MCF 10A (cell line): Measurements from ENCODE around the gene EXOC1. TPM values are rescaled to one million over a fixed set of nuclear protein-coding genes. Genes with fewer than 3 reads are reported as not detected.

ENCODE experiments used
- BruUV-seq: library from RNA; stranded (reverse); fragments of 400-500 nt; replicated peaks from 2 replicates; lab custom pipeline; 2021; lab: Mats Ljungman, UMichigan
- CTCF ChIA-PET: fragments of 300-600 bp; sonication (Branson Sonifier 250); formaldehyde crosslinking; extraction: SDS; loops from one replicate; lab custom pipeline; 2021; ENCODE audit warnings: antibody characterized with exemption, inconsistent platforms; lab: Yijun Ruan, JAX
- POLR2A ChIA-PET: fragments of 300-600, 350-650 bp; sonication (Branson Sonifier 250); formaldehyde crosslinking; extraction: SDS; loops from one replicate; lab custom pipeline; 2020; ENCODE audit warnings: antibody characterized with exemption, inconsistent platforms; lab: Yijun Ruan, JAX
- DNase-seq: peaks from one replicate; pipeline ENCODE4 v3.0.0-alpha.2; 2018; ENCODE audit not compliant: unreplicated experiment
- H3K27ac Mint-ChIP-seq: one replicate; pipeline ENCODE4 v1.8.0; 2022; ENCODE audit warnings: mild to moderate bottlenecking, low read depth, mixed read lengths; ENCODE audit not compliant: unreplicated experiment
- H3K27me3 Mint-ChIP-seq: one replicate; pipeline ENCODE4 v1.8.0; 2022; ENCODE audit warnings: mixed read lengths; ENCODE audit not compliant: insufficient read depth, unreplicated experiment
- H3K36me3 Mint-ChIP-seq: one replicate; pipeline ENCODE4 v1.8.0; 2022; ENCODE audit warnings: mild to moderate bottlenecking, moderate library complexity, mixed read lengths; ENCODE audit not compliant: insufficient read depth, unreplicated experiment
- H3K4me1 Mint-ChIP-seq: one replicate; pipeline ENCODE4 v1.8.0; 2022; ENCODE audit warnings: mixed read lengths; ENCODE audit not compliant: insufficient read depth, unreplicated experiment
- H3K4me3 Mint-ChIP-seq: one replicate; pipeline ENCODE4 v1.8.0; 2022; ENCODE audit warnings: mild to moderate bottlenecking, moderate library complexity, mixed read lengths; ENCODE audit not compliant: unreplicated experiment
- H3K9me3 Mint-ChIP-seq: one replicate; pipeline ENCODE4 v1.8.0; 2022; ENCODE audit warnings: mixed read lengths; ENCODE audit not compliant: unreplicated experiment
- CTCF ChIP-seq: fragments of 200-600 bp; IDR thresholded peaks from one replicate; pipeline ENCODE4 v1.8.0; 2022; ENCODE audit warnings: antibody characterized with exemption, mild to moderate bottlenecking; ENCODE audit not compliant: unreplicated experiment
- intact Hi-C: fragments of 100-400 bp; cut with micrococcal nuclease; formaldehyde crosslinking; loops from 2 replicates; pipeline ENCODE4 v1.14.1; 2022
- total RNA-seq: library from RNA; stranded (reverse); gene quantifications from 2 replicates; pipeline ENCODE4 v1.2.3, GENCODE V29; 2022

EXOC1 gene
- total RNA-seq, 1 experiment from 2014 or later = 31.4 TPM

DNA sequence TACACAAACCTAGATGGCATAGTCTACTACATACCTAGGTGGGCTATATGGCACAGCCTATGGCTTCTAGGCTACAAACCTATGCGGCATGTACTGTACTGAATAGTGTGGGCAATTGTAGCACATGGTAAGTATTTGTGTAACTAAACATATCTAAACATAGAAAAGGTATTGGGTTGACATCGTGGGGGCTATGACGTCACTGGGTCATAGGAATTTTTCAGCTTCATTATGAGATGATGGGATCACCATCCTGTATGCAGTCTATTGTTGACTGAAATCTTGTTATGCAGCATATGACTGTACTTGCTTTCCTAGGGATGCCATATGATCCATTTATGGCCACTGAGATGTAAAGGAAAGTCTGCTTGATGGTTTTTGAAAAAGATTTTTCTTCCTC is 35.8 kb upstream of the EXOC1 start:
- intact Hi-C loops = no loop called here
- no TSS peak for BruUV-seq
- H3K9me3 Mint-ChIP-seq = peaks cover 9% of the 10 kb centered on the region
- no peak for DNase-seq
- no peak overlapping the region for H3K4me3 Mint-ChIP-seq
- CTCF ChIA-PET = no interaction called here
- TF ChIP-seq CTCF = no peak
- POLR2A ChIA-PET = interaction anchor here (0.7 to 1.0 kb wide), 2 partner anchors 11 to 52 kb away, joined by 3 to 5 read pairs; no protein-coding TSS in a partner anchor
- H3K27me3 Mint-ChIP-seq = no peaks in the 10 kb centered on the region
- H3K27ac Mint-ChIP-seq = no peak overlapping the region
- H3K4me1 Mint-ChIP-seq = no peaks in the 10 kb centered on the region
- H3K36me3 Mint-ChIP-seq = no peaks in the 10 kb centered on the region

DNA sequence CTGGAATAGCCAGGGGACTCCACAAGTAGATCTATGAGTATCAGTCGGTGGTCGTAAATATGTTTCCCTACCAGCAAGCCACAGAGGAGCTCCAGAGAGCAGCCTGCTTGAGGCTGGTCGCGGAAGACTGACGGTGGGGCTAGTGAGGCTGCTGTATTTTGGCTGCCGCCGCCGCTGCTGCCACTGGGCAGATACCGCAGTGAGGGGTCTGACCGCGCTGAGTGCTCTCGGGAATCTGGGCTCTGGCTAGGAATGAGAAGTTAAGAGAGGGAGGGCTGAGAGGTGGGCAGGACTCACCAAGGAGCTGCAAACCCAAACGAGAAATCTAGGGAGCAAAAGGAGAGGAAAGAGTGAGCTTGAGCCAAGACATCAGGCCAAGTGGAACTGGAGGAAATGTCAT is 33.8 kb upstream of the EXOC1 start, which contains the start of gene EXOC1L:
TSS of gene EXOC1L (plus strand) at position 157 of the 400 bp plus-strand sequence. CDS start at position 394, 237 bp downstream.
- no peak for DNase-seq
- no peaks in the 10 kb centered on the region for H3K36me3 Mint-ChIP-seq
- no peaks in the 10 kb centered on the region for H3K4me1 Mint-ChIP-seq
- peaks cover 9% of the 10 kb centered on the region for H3K9me3 Mint-ChIP-seq
- no peak for TF ChIP-seq CTCF
- H3K4me3 Mint-ChIP-seq = no peak within 1 kb of the TSS
- ChIA-PET POLR2A (no interaction called here), CTCF (interaction anchor here (0.5 kb wide), 1 partner anchor 13 kb away, joined by 3 read pairs; no protein-coding TSS in a partner anchor)
- no peaks in the 10 kb centered on the region for H3K27me3 Mint-ChIP-seq
- intact Hi-C loops = no loop called here
- H3K27ac Mint-ChIP-seq = no peak within 1 kb of the TSS
- no TSS peak for BruUV-seq

DNA sequence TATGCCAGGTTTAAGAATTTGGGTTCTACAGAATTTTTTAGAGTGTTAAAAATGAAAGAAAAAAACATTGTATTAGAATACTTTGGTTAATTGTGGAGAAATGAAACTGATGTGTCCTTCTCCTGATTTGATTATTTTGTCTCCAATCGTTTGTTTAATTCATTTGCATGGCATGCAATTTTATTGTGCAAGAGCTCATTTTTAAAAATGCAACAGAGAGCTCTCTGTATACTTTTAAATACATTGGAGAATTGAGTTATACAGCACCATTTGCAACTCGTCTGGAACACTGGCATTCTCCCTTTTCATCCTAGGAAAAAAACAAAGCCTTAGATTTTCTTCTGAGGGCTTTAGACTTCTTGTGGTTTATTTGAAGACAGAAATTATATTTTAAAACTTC is 33.2 kb upstream of the EXOC1 start:
- ChIA-PET CTCF (interaction anchor here (0.5 kb wide), 1 partner anchor 14 kb away, joined by 3 read pairs; no protein-coding TSS in a partner anchor), POLR2A (interaction anchor here (1.0 to 1.2 kb wide), 2 partner anchors 9 to 46 kb away, joined by 3 read pairs; no protein-coding TSS in a partner anchor)
- intact Hi-C loops = no loop called here
- Mint-ChIP-seq H3K27ac (no peak overlapping the region), H3K4me3 (no peak overlapping the region), H3K36me3 (no peaks in the 10 kb centered on the region), H3K27me3 (no peaks in the 10 kb centered on the region), H3K4me1 (no peaks in the 10 kb centered on the region), H3K9me3 (peaks cover 9% of the 10 kb centered on the region)
- TF ChIP-seq CTCF = no peak
- DNase-seq = no peak
- no TSS peak for BruUV-seq

- Mint-ChIP-seq H3K36me3 (no peaks in the 10 kb centered on the region), H3K27me3 (no peaks in the 10 kb centered on the region), H3K27ac (no peak overlapping the region), H3K4me1 (no peaks in the 10 kb centered on the region), H3K9me3 (peaks cover 9% of the 10 kb centered on the region), H3K4me3 (no peak overlapping the region)
- no peak for TF ChIP-seq CTCF
- intact Hi-C loops = no loop called here
- no peak for DNase-seq
- ChIA-PET POLR2A (no interaction called here), CTCF (no interaction called here)
- no TSS peak for BruUV-seq
Measured at GRCh38 chr4:55822329-55822728, 31.1 kb upstream of the EXOC1 start.
